Bronchial epithelial cell (primary cell): ENCODE results near the gene PRH1. TPM values are rescaled to one million over a fixed set of nuclear protein-coding genes. Genes with fewer than 3 reads are reported as not detected.

ENCODE experiments used
- DNase-seq: peaks from one replicate; pipeline ENCODE4 v3.0.0-alpha.2; 2010; ENCODE audit warnings: low read depth
- FAIRE-seq: peaks from 2 replicates; lab custom pipeline; 2011; peaks lifted over from hg19 to GRCh38; lab: Jason Lieb, UNC
- H3K27me3 ChIP-seq: 2 replicates; pipeline ENCODE4 v1.5.1; 2011; ENCODE audit warnings: low read length; ENCODE audit not compliant: control insufficient read depth, insufficient read depth
- H3K36me3 ChIP-seq: 2 replicates; pipeline ENCODE4 v1.5.1; 2011; ENCODE audit warnings: low read length; ENCODE audit not compliant: control insufficient read depth, insufficient read depth
- H3K4me3 ChIP-seq: 2 replicates; pipeline ENCODE4 v1.5.1; 2011; ENCODE audit warnings: mild to moderate bottlenecking, low read depth, low read length, control low read depth
- CTCF ChIP-seq: IDR thresholded peaks from 2 replicates; pipeline ENCODE4 v1.5.1; 2011; ENCODE audit warnings: mild to moderate bottlenecking, moderate library complexity, low read length, control low read depth, inconsistent platforms; ENCODE audit not compliant: insufficient read depth, severe bottlenecking
- total RNA-seq: library from RNA; depleted of rRNA; stranded (reverse); fragments of >200 nt; gene quantifications from 2 replicates; pipeline ENCODE4 v1.2.1, GENCODE V29; 2014

The PRH1 gene
- total RNA-seq, 1 donor from 2014 or later, result 13.7 TPM

GRCh38 chr12:10909462-10909861 is 25.4 kb upstream of the PRH1 start, which contains the start of gene TAS2R13:
TSS of gene TAS2R13 (minus strand) at chr12:10909562. CDS start at chr12:10909298, 264 bp downstream.
- H3K36me3 ChIP-seq, result no peaks in the 10 kb centered on the region
- no peak within 1 kb of the TSS for H3K4me3 ChIP-seq
- TF ChIP-seq CTCF, result no peak
- FAIRE-seq (no peak), DNase-seq (no peak)
- no peaks in the 10 kb centered on the region for H3K27me3 ChIP-seq

GRCh38 chr12:10904686-10905085 is 20.6 kb upstream of the PRH1 start:
- TF ChIP-seq CTCF, result no peak
- Histone ChIP-seq H3K27me3 (no peaks in the 10 kb centered on the region), H3K36me3 (no peaks in the 10 kb centered on the region), H3K4me3 (no peak overlapping the region)
- no peak for FAIRE-seq
- no peak for DNase-seq

GRCh38 chr12:10901427-10901826 is 17.4 kb upstream of the PRH1 start:
- DNase-seq (peak; percentile 41), FAIRE-seq (no peak)
- no peaks in the 10 kb centered on the region for H3K27me3 ChIP-seq
- peak; percentile 22 for TF ChIP-seq CTCF
- no peak overlapping the region for H3K4me3 ChIP-seq
- H3K36me3 ChIP-seq, result no peaks in the 10 kb centered on the region

GRCh38 chr12:10900972-10901371 is 16.9 kb upstream of the PRH1 start:
- Histone ChIP-seq H3K27me3 (no peaks in the 10 kb centered on the region), H3K36me3 (no peaks in the 10 kb centered on the region), H3K4me3 (no peak overlapping the region)
- TF ChIP-seq CTCF, result no peak
- DNase-seq (no peak), FAIRE-seq (peak; percentile 77)

- Histone ChIP-seq H3K27me3 (no peaks in the 10 kb centered on the region), H3K36me3 (no peaks in the 10 kb centered on the region), H3K4me3 (no peak overlapping the region)
- no peak for TF ChIP-seq CTCF
- FAIRE-seq (no peak), DNase-seq (peak; percentile 34)
These were observed 16.5 kb upstream of the PRH1 start for GRCh38 chr12:10900530-10900929.

- H3K27me3 ChIP-seq, result no peaks in the 10 kb centered on the region
- no peak for FAIRE-seq
- no peak overlapping the region for H3K4me3 ChIP-seq
- TF ChIP-seq CTCF, result no peak
- DNase-seq, result no peak
- H3K36me3 ChIP-seq, result no peaks in the 10 kb centered on the region
These were observed 12.8 kb upstream of the PRH1 start for GRCh38 chr12:10896854-10897253.
